Ovary (tissue), 3 donors: ENCODE results near the gene IRS1.

Experiments used
- EP300 ChIP-seq: sonication (generic); formaldehyde crosslinking; IDR thresholded peaks from one replicate; pipeline ENCODE4 v1.6.1; 2017; ENCODE audit warnings: antibody characterized with exemption
- TF ChIP-seq, protein P1 (sequence below), 3 donors: fragments of 450-650 bp in 2 of 3; fragments of 200-600 bp in 1 of 3; IDR thresholded peaks; one replicate each; pipeline versions ENCODE4 v1.5.1 to v1.8.0; 2016 to 2022; ENCODE audit warnings: antibody characterized with exemption in 3 of 3, mild to moderate bottlenecking in 1 of 3
- donor health status: DM: no; HTN: no; CAD: no.

DNA sequence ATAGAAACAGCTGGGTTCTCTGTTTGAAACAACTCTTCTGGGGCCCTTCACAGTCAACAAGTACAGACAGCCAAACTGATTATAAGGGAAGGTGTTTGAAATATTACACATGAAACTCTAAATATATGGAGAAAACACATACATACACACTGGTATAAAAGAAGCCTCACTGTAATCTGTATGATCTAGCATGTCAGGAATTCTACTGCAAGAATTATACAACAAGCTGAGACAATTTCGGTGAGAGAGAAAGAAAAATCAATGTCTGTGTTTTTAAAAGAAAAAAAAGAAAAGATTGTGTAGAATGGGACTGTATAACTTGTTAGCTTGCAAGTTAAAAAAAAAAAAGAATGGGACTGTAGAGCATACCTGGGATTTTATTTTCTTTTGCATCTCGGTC, 26.3 kb downstream of the IRS1 start:
- TF ChIP-seq, protein P1, sequence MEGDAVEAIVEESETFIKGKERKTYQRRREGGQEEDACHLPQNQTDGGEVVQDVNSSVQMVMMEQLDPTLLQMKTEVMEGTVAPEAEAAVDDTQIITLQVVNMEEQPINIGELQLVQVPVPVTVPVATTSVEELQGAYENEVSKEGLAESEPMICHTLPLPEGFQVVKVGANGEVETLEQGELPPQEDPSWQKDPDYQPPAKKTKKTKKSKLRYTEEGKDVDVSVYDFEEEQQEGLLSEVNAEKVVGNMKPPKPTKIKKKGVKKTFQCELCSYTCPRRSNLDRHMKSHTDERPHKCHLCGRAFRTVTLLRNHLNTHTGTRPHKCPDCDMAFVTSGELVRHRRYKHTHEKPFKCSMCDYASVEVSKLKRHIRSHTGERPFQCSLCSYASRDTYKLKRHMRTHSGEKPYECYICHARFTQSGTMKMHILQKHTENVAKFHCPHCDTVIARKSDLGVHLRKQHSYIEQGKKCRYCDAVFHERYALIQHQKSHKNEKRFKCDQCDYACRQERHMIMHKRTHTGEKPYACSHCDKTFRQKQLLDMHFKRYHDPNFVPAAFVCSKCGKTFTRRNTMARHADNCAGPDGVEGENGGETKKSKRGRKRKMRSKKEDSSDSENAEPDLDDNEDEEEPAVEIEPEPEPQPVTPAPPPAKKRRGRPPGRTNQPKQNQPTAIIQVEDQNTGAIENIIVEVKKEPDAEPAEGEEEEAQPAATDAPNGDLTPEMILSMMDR (IDR thresholded peaks at IDR 0.05), result no peak
- TF ChIP-seq EP300, result no peak
